ENCODE measurements around the gene MYLK4. TPM values are rescaled to one million over a fixed set of nuclear protein-coding genes. Genes with fewer than 3 reads are reported as not detected.

MYLK4 gene
- total RNA-seq, 6 experiments from 2014 or later = 0.10 to 0.21 (median 0.12) TPM

DNA sequence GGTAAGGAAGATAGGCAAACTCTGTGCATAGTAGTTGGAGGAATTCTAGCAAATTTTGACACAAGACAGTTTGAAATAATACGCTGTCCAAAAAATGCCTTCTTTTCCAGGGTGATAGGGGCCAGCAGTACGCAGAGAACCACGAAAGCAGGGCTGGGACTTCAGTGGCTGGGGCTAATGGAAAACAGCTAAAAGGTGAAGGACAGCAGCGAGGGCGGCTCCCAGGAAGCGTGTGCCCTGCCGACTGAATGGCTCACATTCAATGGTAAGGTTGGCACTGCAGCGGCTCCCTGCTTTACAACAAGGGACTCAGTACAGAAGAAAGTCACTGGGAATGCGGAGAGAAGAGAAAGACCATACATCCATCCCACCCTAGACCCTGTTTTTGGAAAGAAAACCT is 131.1 kb downstream of the MYLK4 start:
- Mint-ChIP-seq H3K4me1 (ENCODE audit: low read depth) (no peaks in the 10 kb centered on the region), H3K27ac (no peak overlapping the region), H3K36me3 (ENCODE audit: low read depth) (no peaks in the 10 kb centered on the region), H3K27me3 (ENCODE audit: insufficient read depth) (peaks cover 31% of the 10 kb centered on the region), H3K4me3 (no peak overlapping the region), H3K9me3 (no peaks in the 10 kb centered on the region)
- no peak for DNase-seq
- TF ChIP-seq, protein P1, sequence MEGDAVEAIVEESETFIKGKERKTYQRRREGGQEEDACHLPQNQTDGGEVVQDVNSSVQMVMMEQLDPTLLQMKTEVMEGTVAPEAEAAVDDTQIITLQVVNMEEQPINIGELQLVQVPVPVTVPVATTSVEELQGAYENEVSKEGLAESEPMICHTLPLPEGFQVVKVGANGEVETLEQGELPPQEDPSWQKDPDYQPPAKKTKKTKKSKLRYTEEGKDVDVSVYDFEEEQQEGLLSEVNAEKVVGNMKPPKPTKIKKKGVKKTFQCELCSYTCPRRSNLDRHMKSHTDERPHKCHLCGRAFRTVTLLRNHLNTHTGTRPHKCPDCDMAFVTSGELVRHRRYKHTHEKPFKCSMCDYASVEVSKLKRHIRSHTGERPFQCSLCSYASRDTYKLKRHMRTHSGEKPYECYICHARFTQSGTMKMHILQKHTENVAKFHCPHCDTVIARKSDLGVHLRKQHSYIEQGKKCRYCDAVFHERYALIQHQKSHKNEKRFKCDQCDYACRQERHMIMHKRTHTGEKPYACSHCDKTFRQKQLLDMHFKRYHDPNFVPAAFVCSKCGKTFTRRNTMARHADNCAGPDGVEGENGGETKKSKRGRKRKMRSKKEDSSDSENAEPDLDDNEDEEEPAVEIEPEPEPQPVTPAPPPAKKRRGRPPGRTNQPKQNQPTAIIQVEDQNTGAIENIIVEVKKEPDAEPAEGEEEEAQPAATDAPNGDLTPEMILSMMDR (IDR thresholded peaks at IDR 0.05) = no peak

DNA sequence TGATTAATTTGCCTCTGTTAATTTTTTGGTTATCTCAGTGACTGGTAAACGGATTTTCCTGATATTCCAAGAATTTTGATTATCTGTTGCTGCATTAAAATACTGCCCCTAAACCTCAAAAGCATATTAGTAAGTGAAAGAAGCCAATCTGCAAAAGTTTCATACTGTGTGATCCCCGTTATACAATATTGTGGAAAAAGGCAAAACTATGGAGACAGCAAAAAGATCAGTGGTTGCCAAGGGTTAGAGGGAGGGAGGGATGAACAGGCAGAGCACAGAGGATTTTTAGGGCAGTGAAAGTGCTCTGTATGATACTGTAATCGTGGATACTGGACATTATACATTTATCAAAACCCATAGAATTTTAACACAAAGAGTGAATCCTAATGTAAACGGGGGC is 133.0 kb downstream of the MYLK4 start:
- Mint-ChIP-seq H3K27me3 (ENCODE audit: insufficient read depth) (peaks cover 32% of the 10 kb centered on the region), H3K4me1 (ENCODE audit: low read depth) (no peaks in the 10 kb centered on the region), H3K9me3 (no peaks in the 10 kb centered on the region), H3K36me3 (ENCODE audit: low read depth) (no peaks in the 10 kb centered on the region), H3K27ac (no peak overlapping the region), H3K4me3 (no peak overlapping the region)
- TF ChIP-seq, protein P1 (IDR thresholded peaks at IDR 0.05) = no peak
- DNase-seq = no peak

DNA sequence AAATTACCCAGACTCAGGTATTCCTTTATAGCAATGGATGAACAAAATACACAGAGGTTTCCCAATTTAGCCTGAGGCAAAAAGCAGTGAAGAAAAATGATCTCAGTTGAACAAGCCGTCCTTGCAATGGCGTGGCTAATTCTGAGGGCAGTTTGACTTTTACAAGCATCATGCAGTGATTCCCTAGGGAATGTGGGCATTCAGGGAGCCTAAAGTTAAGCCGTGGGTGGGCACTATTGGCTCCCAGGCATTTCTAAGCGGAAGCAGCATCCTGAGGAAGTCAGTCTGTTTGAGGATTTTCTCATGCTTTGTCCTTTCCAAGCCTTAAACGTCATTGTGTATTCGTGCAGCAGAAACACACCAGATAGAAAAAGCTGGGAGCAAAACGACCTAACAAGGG is 133.9 kb downstream of the MYLK4 start:
- no peak for DNase-seq
- Mint-ChIP-seq H3K4me1 (ENCODE audit: low read depth) (no peaks in the 10 kb centered on the region), H3K4me3 (no peak overlapping the region)

DNA sequence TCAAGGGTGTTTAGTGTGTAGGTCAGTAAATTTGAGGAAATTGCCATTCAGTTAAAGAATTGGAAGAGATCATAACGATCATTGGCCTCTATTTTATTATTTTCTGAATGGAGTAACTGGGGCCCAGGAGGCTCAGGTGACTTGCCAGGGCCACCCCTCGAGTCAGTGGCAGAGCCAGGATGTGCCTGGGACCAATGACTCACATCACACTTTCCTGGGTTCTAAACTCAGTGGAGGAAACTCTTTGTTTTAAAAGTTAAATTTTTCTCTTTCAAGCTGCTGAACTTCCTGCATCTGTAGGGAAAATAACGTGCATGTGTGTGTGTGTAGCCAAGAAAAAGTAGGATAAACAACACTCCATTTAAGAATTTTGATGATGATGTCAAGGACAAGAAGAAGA is 135.5 kb downstream of the MYLK4 start:
- H3K36me3 Mint-ChIP-seq (ENCODE audit: low read depth) = no peaks in the 10 kb centered on the region
- no peaks in the 10 kb centered on the region for H3K4me1 Mint-ChIP-seq (ENCODE audit: low read depth)
- DNase-seq = no peak
- H3K4me3 Mint-ChIP-seq = no peak overlapping the region
- no peak overlapping the region for H3K27ac Mint-ChIP-seq
- TF ChIP-seq, protein P1 (IDR thresholded peaks at IDR 0.05) = no peak
- no peaks in the 10 kb centered on the region for H3K9me3 Mint-ChIP-seq
- H3K27me3 Mint-ChIP-seq (ENCODE audit: insufficient read depth) = peaks cover 20% of the 10 kb centered on the region

More for the DNA sequence above, 133.9 kb downstream of the MYLK4 start:
- TF ChIP-seq, protein P1 (IDR thresholded peaks at IDR 0.05) = no peak
- H3K9me3 Mint-ChIP-seq = no peaks in the 10 kb centered on the region
- H3K27me3 Mint-ChIP-seq (ENCODE audit: insufficient read depth) = peaks cover 27% of the 10 kb centered on the region
- no peak overlapping the region for H3K27ac Mint-ChIP-seq
- no peaks in the 10 kb centered on the region for H3K36me3 Mint-ChIP-seq (ENCODE audit: low read depth)

DNA sequence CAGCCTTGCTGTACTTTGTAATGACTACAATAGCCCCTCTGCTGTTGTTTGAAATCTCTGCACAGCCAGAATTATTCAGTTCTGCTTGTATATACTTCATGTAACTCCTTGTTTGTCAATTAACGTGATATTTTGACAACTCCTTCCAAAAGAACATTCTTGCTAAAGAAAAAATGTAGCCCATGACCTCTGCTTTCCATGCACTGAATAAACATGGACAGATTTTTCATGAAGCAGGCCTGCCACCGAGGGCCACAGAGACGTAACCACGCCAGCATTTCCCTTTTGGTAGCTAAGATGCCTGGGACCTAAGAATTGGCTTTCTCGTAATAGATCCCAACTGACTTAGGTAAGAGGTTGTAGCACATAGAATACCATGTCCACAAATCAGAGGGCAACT is 135.9 kb downstream of the MYLK4 start:
- peaks cover 20% of the 10 kb centered on the region for H3K27me3 Mint-ChIP-seq (ENCODE audit: insufficient read depth)
- H3K9me3 Mint-ChIP-seq = no peaks in the 10 kb centered on the region
- H3K27ac Mint-ChIP-seq = no peak overlapping the region
- no peaks in the 10 kb centered on the region for H3K36me3 Mint-ChIP-seq (ENCODE audit: low read depth)
- H3K4me3 Mint-ChIP-seq = no peak overlapping the region
- TF ChIP-seq, protein P1 (IDR thresholded peaks at IDR 0.05) = no peak
- no peaks in the 10 kb centered on the region for H3K4me1 Mint-ChIP-seq (ENCODE audit: low read depth)
- no peak for DNase-seq

DNA sequence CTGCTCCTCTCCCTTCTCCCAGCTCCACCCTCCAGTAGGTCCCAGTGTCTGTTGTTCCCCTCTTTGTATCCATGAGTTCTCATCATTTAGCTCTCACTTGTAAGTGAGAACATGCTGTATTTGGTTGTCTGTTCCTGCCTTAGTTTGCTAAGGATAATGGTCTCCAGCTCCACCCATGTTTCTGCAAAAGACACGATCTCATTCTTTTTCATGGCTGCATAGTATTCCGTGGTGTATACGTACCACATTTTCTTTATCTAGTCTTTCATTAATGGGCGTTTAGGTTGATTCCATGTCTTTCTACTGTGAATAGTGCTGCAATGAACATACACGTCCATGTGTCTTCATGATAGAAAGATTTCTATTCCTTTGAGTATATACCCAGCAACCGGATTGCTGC is 136.6 kb downstream of the MYLK4 start:
- TF ChIP-seq, protein P1 (IDR thresholded peaks at IDR 0.05) = no peak
- Mint-ChIP-seq H3K27ac (no peak overlapping the region), H3K27me3 (ENCODE audit: insufficient read depth) (peaks cover 18% of the 10 kb centered on the region), H3K4me3 (no peak overlapping the region), H3K4me1 (ENCODE audit: low read depth) (no peaks in the 10 kb centered on the region), H3K9me3 (no peaks in the 10 kb centered on the region), H3K36me3 (ENCODE audit: low read depth) (no peaks in the 10 kb centered on the region)
- DNase-seq = no peak
